Gastroesophageal sphincter (tissue), 4 donors: ENCODE measurements around the gene SLC44A1. TPM values are rescaled to one million over a fixed set of nuclear protein-coding genes. Genes with fewer than 3 reads are reported as not detected.

ENCODE experiments used
- ATAC-seq: fragments of 150-250 bp; one replicate; pipeline ENCODE4 v1.9.1; 2016; ENCODE audit warnings: mild to moderate bottlenecking, moderate library complexity
- H3K27ac ChIP-seq, 4 donors: fragments of 200-600 bp; sonication (generic) in 3 of 4; 1 replicate in 3 of 4; 2 replicates in 1 of 4; pipeline ENCODE4 v1.5.1; 2016 to 2019
- H3K27me3 ChIP-seq: fragments of 200-600 bp; sonication (generic); one replicate; pipeline ENCODE4 v1.5.1; 2019
- H3K36me3 ChIP-seq, 2 donors: fragments of 200-600 bp; sonication (generic); one replicate each; pipeline ENCODE4 v1.5.1; 2019; ENCODE audit warnings: control low read depth in 1 of 2
- H3K4me1 ChIP-seq, 3 donors: fragments of 200-600 bp; sonication (generic); 1 replicate in 2 of 3; 2 replicates in 1 of 3; pipeline ENCODE4 v1.5.1; 2016 to 2019; ENCODE audit warnings: control low read depth in 2 of 3
- H3K4me3 ChIP-seq, 2 donors: fragments of 200-600 bp; sonication (generic); one replicate each; pipeline ENCODE4 v1.5.1; 2019; ENCODE audit warnings: mild to moderate bottlenecking in 1 of 2, moderate library complexity in 1 of 2
- H3K9me3 ChIP-seq, 3 donors: fragments of 200-600 bp; sonication (generic); one replicate each; pipeline ENCODE4 v1.5.1; 2017 to 2019; ENCODE audit warnings: control low read depth in 2 of 3
- EP300 ChIP-seq: sonication (generic); formaldehyde crosslinking; IDR thresholded peaks from one replicate; pipeline ENCODE4 v1.6.1; 2017; ENCODE audit warnings: antibody characterized with exemption, mild to moderate bottlenecking
- POLR2A ChIP-seq, 2 donors: fragments of 450-650 bp; IDR thresholded peaks; one replicate each; pipeline ENCODE4 v1.6.1; 2017; ENCODE audit warnings: antibody characterized with exemption in 2 of 2, mild to moderate bottlenecking in 2 of 2, moderate library complexity in 1 of 2
- POLR2AphosphoS5 ChIP-seq: sonication (generic); formaldehyde crosslinking; IDR thresholded peaks from one replicate; pipeline ENCODE4 v1.6.1; 2017; ENCODE audit warnings: antibody characterized with exemption
- WGBS, 2 donors: methylation state at CpG; one replicate each; pipeline ENCODE4 v1.1.5; 2018; ENCODE audit warnings: low coverage in 1 of 2; 5-methylcytosine and 5-hydroxymethylcytosine counted together
- total RNA-seq, 4 donors: library from RNA; depleted of rRNA; stranded (reverse); fragments of >200 nt; gene quantifications; one replicate each; pipeline ENCODE4 v1.1.0, GENCODE V29; 2016
- TF ChIP-seq, protein P1 (sequence below), 4 experiments: fragments of 200-600 bp in 2 of 4; fragments of 450-650 bp in 2 of 4; sonication (generic) in 1 of 4; IDR thresholded peaks; one replicate each; pipeline ENCODE4 v1.5.1; 2017 to 2019; ENCODE audit warnings: antibody characterized with exemption in 4 of 4, mild to moderate bottlenecking in 2 of 4, moderate library complexity in 2 of 4

SLC44A1 gene
- total RNA-seq: 10 to 100 TPM; 27.9 to 49.1 (median 30.6) TPM

DNA sequence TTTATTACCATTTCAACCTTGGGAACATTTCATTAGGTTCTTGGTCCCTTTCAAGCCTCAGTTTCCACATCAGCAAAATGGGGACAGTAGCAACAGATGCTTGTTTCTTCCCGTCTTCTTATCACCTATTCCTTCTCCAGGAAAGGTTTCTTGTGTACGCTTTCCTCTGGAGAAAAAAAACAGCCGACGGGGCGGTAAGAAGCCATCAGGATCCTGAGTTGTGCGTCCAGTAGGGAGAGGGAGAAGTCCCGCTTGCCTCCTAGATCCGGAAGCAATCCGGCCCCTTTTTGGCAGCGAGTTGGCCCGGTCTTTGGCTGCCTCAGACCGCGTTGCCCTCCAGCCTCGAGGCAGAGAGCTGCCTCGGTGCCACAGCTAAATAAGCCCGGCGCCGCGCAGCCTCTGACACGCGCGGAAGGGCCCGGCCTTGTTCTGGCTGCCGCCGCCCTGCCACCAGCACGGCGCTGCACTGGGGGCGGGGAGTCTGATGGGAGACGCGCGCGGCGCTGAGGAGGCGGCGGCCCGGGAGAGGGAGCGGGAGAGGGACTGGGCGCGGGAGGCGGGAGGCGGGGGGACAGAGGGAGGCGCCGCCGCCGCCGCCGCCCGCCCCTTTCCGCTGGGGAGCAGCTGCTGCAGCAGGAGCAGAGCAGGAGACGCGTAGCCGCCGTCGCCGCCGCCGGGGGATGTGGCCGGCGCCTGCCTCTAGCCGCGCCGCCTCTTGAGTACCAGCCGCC, at the start of gene SLC44A1:
Gene SLC44A1 (plus strand): TSS at position 649 of the 731 bp plus-strand sequence. CDS start 218 bp downstream, outside the sequence.
- Histone ChIP-seq H3K4me1 (peaks cover 0 to 71% (median 16%) of the 10 kb centered on the region in 3 donors), H3K27ac (peak within 1 kb of the TSS; percentile 70 to 84 (median 77)), H3K36me3 (no peaks in the 10 kb centered on the region), H3K27me3 (no peaks in the 10 kb centered on the region), H3K9me3 (no peaks in the 10 kb centered on the region), H3K4me3 (peak within 1 kb of the TSS; percentile 54 to 97)
- WGBS, 2 donors: 6% methylated on average over 2 to 4 of the region's 63 CpGs
- ATAC-seq: peak; percentile 99
- TF ChIP-seq POLR2AphosphoS5: peak; percentile 77
- no peak for TF ChIP-seq EP300
- TF ChIP-seq, protein P1, sequence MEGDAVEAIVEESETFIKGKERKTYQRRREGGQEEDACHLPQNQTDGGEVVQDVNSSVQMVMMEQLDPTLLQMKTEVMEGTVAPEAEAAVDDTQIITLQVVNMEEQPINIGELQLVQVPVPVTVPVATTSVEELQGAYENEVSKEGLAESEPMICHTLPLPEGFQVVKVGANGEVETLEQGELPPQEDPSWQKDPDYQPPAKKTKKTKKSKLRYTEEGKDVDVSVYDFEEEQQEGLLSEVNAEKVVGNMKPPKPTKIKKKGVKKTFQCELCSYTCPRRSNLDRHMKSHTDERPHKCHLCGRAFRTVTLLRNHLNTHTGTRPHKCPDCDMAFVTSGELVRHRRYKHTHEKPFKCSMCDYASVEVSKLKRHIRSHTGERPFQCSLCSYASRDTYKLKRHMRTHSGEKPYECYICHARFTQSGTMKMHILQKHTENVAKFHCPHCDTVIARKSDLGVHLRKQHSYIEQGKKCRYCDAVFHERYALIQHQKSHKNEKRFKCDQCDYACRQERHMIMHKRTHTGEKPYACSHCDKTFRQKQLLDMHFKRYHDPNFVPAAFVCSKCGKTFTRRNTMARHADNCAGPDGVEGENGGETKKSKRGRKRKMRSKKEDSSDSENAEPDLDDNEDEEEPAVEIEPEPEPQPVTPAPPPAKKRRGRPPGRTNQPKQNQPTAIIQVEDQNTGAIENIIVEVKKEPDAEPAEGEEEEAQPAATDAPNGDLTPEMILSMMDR (IDR thresholded peaks at IDR 0.05): peak in 2 of 4 experiments; percentile 17 to 35
- TF ChIP-seq POLR2A (IDR thresholded peaks at IDR 0.05): peak; percentile 82 to 84

- Histone ChIP-seq H3K4me1 (no peaks in the 10 kb centered on the region), H3K36me3 (no peaks in the 10 kb centered on the region), H3K4me3 (no peak overlapping the region), H3K9me3 (no peaks in the 10 kb centered on the region), H3K27ac (no peak overlapping the region), H3K27me3 (no peaks in the 10 kb centered on the region)
- no peak for ATAC-seq
- 51% methylated on average over 2 of the region's 2 CpGs; no CpG with 5 or more reads in 1 of the 2 donors for WGBS, 2 donors
- TF ChIP-seq POLR2A (IDR thresholded peaks at IDR 0.05) (no peak), EP300 (no peak), POLR2AphosphoS5 (no peak)
- TF ChIP-seq, protein P1 (IDR thresholded peaks at IDR 0.05): no peak
Measured at GRCh38 chr9:105195259-105195658, 49.2 kb upstream of the SLC44A1 start.

DNA sequence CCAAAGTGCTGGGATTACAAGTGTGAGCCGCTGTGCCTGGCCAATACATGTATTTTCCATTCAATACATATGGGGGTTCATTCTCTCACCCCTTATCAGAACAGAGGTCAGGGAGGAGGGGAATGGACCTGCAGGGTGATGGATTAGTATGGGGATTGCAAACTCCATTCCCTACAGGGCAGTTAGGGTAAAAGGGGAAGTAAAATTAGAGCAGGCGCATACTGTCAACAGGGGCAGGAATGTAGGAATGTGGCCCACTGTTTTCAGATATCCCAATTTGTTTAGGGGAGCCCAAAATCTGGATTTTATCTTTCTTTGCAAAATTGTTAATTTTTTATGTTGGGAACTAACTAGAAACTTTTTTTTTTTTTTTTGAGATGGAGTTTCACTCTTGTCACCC, 46.4 kb upstream of the SLC44A1 start:
- Histone ChIP-seq H3K27me3 (no peaks in the 10 kb centered on the region), H3K36me3 (no peaks in the 10 kb centered on the region), H3K4me3 (no peak overlapping the region), H3K9me3 (no peaks in the 10 kb centered on the region), H3K27ac (no peak overlapping the region), H3K4me1 (no peaks in the 10 kb centered on the region)
- WGBS, 2 donors: 90 to 100% methylated on average over 1 to 2 of the region's 2 CpGs
- TF ChIP-seq POLR2A (IDR thresholded peaks at IDR 0.05) (no peak), EP300 (no peak), POLR2AphosphoS5 (no peak)
- TF ChIP-seq, protein P1 (IDR thresholded peaks at IDR 0.05): no peak
- ATAC-seq: no peak

DNA sequence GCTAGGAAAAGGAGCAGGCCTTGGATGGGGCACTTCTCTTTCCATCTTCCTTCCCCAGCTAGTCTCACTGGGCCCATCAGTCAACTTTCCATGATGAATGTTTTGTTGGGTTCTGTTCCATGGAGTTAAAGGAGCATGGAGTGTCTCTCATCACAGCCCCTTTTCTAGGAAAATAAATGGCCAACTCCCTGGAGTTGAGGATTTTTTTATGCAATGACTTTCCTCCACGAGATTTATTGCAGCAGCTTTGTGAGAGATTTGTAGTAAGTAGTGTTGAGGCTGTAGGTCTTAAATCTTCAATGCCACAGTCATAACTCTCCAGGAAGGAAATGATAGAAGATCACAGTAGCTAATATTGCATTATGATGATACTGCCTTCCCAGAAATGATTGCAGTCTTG, 45.6 kb upstream of the SLC44A1 start:
- no peaks in the 10 kb centered on the region for H3K4me1 ChIP-seq
- no peaks in the 10 kb centered on the region for H3K27me3 ChIP-seq
- no peaks in the 10 kb centered on the region for H3K36me3 ChIP-seq
- no peak for ATAC-seq
- H3K9me3 ChIP-seq: no peaks in the 10 kb centered on the region
- WGBS, 2 donors: 14 to 50% methylated on average over 1 of the region's 1 CpG
- TF ChIP-seq, protein P1 (IDR thresholded peaks at IDR 0.05): no peak
- TF ChIP-seq POLR2AphosphoS5: no peak
- TF ChIP-seq POLR2A (IDR thresholded peaks at IDR 0.05): no peak
- TF ChIP-seq EP300: no peak
- no peak overlapping the region for H3K27ac ChIP-seq
- no peak overlapping the region for H3K4me3 ChIP-seq

- TF ChIP-seq, protein P1 (IDR thresholded peaks at IDR 0.05): no peak
- TF ChIP-seq POLR2A (IDR thresholded peaks at IDR 0.05) (no peak), EP300 (no peak), POLR2AphosphoS5 (no peak)
- 100% methylated on average over 1 to 2 of the region's 3 CpGs for WGBS, 2 donors
Measured at GRCh38 chr9:105204416-105204815, 40.0 kb upstream of the SLC44A1 start.

More at GRCh38 chr9:105204416-105204815, 40.0 kb upstream of the SLC44A1 start:
- Histone ChIP-seq H3K4me1 (peaks cover 3 to 17% (median 4%) of the 10 kb centered on the region in 3 donors), H3K9me3 (no peaks in the 10 kb centered on the region), H3K36me3 (no peaks in the 10 kb centered on the region), H3K4me3 (no peak overlapping the region), H3K27me3 (no peaks in the 10 kb centered on the region), H3K27ac (no peak overlapping the region)
- ATAC-seq: no peak
